H9 (cell line): Measurements from ENCODE around the gene SPRN. TPM values are rescaled to one million over a fixed set of nuclear protein-coding genes. Genes with fewer than 3 reads are reported as not detected.

Source experiments
- DNase-seq: peaks from one replicate; pipeline ENCODE4 v3.0.0-alpha.2; 2017
- H2AFZ ChIP-seq: one replicate; pipeline ENCODE4 v1.6.1; 2013; ENCODE audit warnings: mild to moderate bottlenecking, low read length, control low read depth, moderate library complexity
- H2AK5ac ChIP-seq: 2 replicates; pipeline ENCODE4 v1.6.1; 2013; ENCODE audit warnings: low read length, control low read depth, mixed read lengths; ENCODE audit not compliant: insufficient read length
- H2BK120ac ChIP-seq: one replicate; pipeline ENCODE4 v1.6.1; 2013; ENCODE audit warnings: low read depth, mild to moderate bottlenecking, low read length, control low read depth, inconsistent platforms; ENCODE audit not compliant: poor library complexity, severe bottlenecking
- H2BK12ac ChIP-seq: 2 replicates; pipeline ENCODE4 v1.6.1; 2013; ENCODE audit warnings: low read length, control low read depth, mixed read lengths, low read depth; ENCODE audit not compliant: insufficient read length
- H2BK15ac ChIP-seq: 2 replicates; pipeline ENCODE4 v1.6.1; 2013; ENCODE audit warnings: low read depth, low read length, control low read depth
- H2BK20ac ChIP-seq: one replicate; pipeline ENCODE4 v1.6.1; 2013; ENCODE audit warnings: low read depth, mild to moderate bottlenecking, low read length, control low read depth, inconsistent platforms; ENCODE audit not compliant: poor library complexity, severe bottlenecking
- H2BK5ac ChIP-seq: 2 replicates; pipeline ENCODE4 v1.6.1; 2013; ENCODE audit warnings: low read length, control low read depth, mixed read lengths; ENCODE audit not compliant: insufficient read length
- H3K14ac ChIP-seq: 2 replicates; pipeline ENCODE4 v1.6.1; 2013; ENCODE audit warnings: low read length, control low read depth; ENCODE audit not compliant: insufficient read depth
- H3K18ac ChIP-seq: 2 replicates; pipeline ENCODE4 v1.6.1; 2013; ENCODE audit warnings: low read depth, mild to moderate bottlenecking, mixed read lengths, low read length, control low read depth; ENCODE audit not compliant: insufficient read length
- H3K23ac ChIP-seq: 2 replicates; pipeline ENCODE4 v1.6.1; 2013; ENCODE audit warnings: low read length, control low read depth, mixed read lengths, low read depth; ENCODE audit not compliant: insufficient read length
- H3K23me2 ChIP-seq: 2 replicates; pipeline ENCODE4 v1.6.1; 2013; ENCODE audit warnings: low read depth, mild to moderate bottlenecking, mixed read lengths, low read length, control low read depth; ENCODE audit not compliant: insufficient read length, poor library complexity, severe bottlenecking
- H3K27ac ChIP-seq: 2 replicates; pipeline ENCODE4 v1.5.1; 2013; ENCODE audit warnings: low read length, control low read depth, mixed read lengths, low read depth; ENCODE audit not compliant: insufficient read length
- H3K27me3 ChIP-seq: 2 replicates; pipeline ENCODE4 v1.6.1; 2013; ENCODE audit warnings: low read length, control low read depth, inconsistent platforms; ENCODE audit not compliant: insufficient read depth
- H3K4ac ChIP-seq: 2 replicates; pipeline ENCODE4 v1.6.1; 2013; ENCODE audit warnings: low read depth, mild to moderate bottlenecking, control low read depth, inconsistent platforms, low read length, moderate library complexity
- H3K4me1 ChIP-seq: 2 replicates; pipeline ENCODE4 v1.6.1; 2013; ENCODE audit warnings: low read length, control low read depth, inconsistent platforms; ENCODE audit not compliant: insufficient read depth
- H3K4me2 ChIP-seq: 2 replicates; pipeline ENCODE4 v1.6.1; 2013; ENCODE audit warnings: low read length, control low read depth, mixed read lengths; ENCODE audit not compliant: insufficient read length, insufficient read depth
- H3K56ac ChIP-seq: 2 replicates; pipeline ENCODE4 v1.6.1; 2013; ENCODE audit warnings: low read depth, mild to moderate bottlenecking, mixed read lengths, low read length, control low read depth; ENCODE audit not compliant: insufficient read length
- H3K79me1 ChIP-seq: 2 replicates; pipeline ENCODE4 v1.6.1; 2013; ENCODE audit warnings: low read depth, mild to moderate bottlenecking, moderate library complexity, low read length, control low read depth, inconsistent platforms; ENCODE audit not compliant: insufficient read depth, poor library complexity, severe bottlenecking
- H3K79me2 ChIP-seq: 2 replicates; pipeline ENCODE4 v1.6.1; 2013; ENCODE audit warnings: low read length, control low read depth, inconsistent platforms; ENCODE audit not compliant: insufficient read depth
- H3K9ac ChIP-seq: 2 replicates; pipeline ENCODE4 v1.6.1; 2013; ENCODE audit warnings: low read length, control low read depth, mixed read lengths; ENCODE audit not compliant: insufficient read length; ENCODE audit errors: extremely low read depth
- H3K9me3 ChIP-seq: one replicate; pipeline ENCODE4 v1.6.1; 2013; ENCODE audit warnings: low read depth, low read length, inconsistent platforms; ENCODE audit not compliant: control insufficient read depth
- H3T11ph ChIP-seq: one replicate; pipeline ENCODE4 v1.6.1; 2013; ENCODE audit warnings: mild to moderate bottlenecking, low read length, control low read depth, inconsistent platforms
- H4K20me1 ChIP-seq: one replicate; pipeline ENCODE4 v1.6.1; 2013; ENCODE audit not compliant: control insufficient read depth, insufficient read length, insufficient read depth
- H4K5ac ChIP-seq: 2 replicates; pipeline ENCODE4 v1.6.1; 2013; ENCODE audit warnings: low read depth, mild to moderate bottlenecking, mixed read lengths, low read length, control low read depth; ENCODE audit not compliant: insufficient read length
- H4K8ac ChIP-seq: replicated peaks from 2 replicates; pipeline ENCODE4 v1.6.1; 2013; ENCODE audit warnings: low read length, control low read depth, mixed read lengths, low read depth; ENCODE audit not compliant: insufficient read length
- H4K91ac ChIP-seq: 2 replicates; pipeline ENCODE4 v1.6.1; 2013; ENCODE audit warnings: low read depth, mild to moderate bottlenecking, moderate library complexity, mixed read lengths, low read length, control low read depth; ENCODE audit not compliant: insufficient read length
- H3K27ac Mint-ChIP-seq, 3 experiments: 2 replicates in 2 of 3; 3 replicates in 1 of 3; pipeline ENCODE4 v1.8.0; 2020 to 2021; ENCODE audit warnings: mixed read lengths in 3 of 3, mild to moderate bottlenecking in 1 of 3, moderate library complexity in 1 of 3
- H3K27me3 Mint-ChIP-seq: 2 replicates; pipeline ENCODE4 v1.8.0; 2021; ENCODE audit warnings: low read depth, mild to moderate bottlenecking, moderate library complexity, mixed read lengths
- H3K36me3 Mint-ChIP-seq, 3 experiments: 2 replicates in 2 of 3; 3 replicates in 1 of 3; pipeline ENCODE4 v1.8.0; 2020 to 2021; ENCODE audit warnings: low read depth in 3 of 3, mixed read lengths in 3 of 3; ENCODE audit not compliant: insufficient read depth in 1 of 3
- H3K4me1 Mint-ChIP-seq, 2 experiments: 2 replicates each; pipeline ENCODE4 v1.8.0; 2020; ENCODE audit warnings: mixed read lengths in 2 of 2
- H3K4me3 Mint-ChIP-seq, 2 experiments: 2 replicates in 1 of 2; 3 replicates in 1 of 2; pipeline ENCODE4 v1.8.0; 2020 to 2021; ENCODE audit warnings: mild to moderate bottlenecking in 2 of 2, mixed read lengths in 2 of 2, moderate library complexity in 1 of 2
- H3K9me3 Mint-ChIP-seq, 2 experiments: 2 replicates in 1 of 2; 3 replicates in 1 of 2; pipeline ENCODE4 v1.8.0; 2020; ENCODE audit warnings: mild to moderate bottlenecking in 2 of 2, mixed read lengths in 2 of 2, moderate library complexity in 1 of 2
- WGBS: extraction: QIAGEN DNeasy Blood & Tissue Kit; methylation state at CpG from one replicate; pipeline ENCODE4 v1.1.7; 2013; ENCODE audit warnings: missing lambda C conversion rate, low lambda C conversion rate, mixed read lengths; ENCODE audit not compliant: insufficient read length; ENCODE audit errors: extremely low coverage; 5-methylcytosine and 5-hydroxymethylcytosine counted together
- total RNA-seq: library from RNA; stranded (reverse); gene quantifications from 2 replicates; pipeline ENCODE4 v1.2.1, GENCODE V29; 2021
- TF ChIP-seq, protein P1 (sequence below): fragments of 200-600 bp; sonication (generic); conservative IDR thresholded peaks from 3 replicates; pipeline ENCODE4 v1.8.0; 2021; ENCODE audit warnings: antibody characterized with exemption, mild to moderate bottlenecking

The SPRN gene
- total RNA-seq, 1 experiment from 2014 or later: 0.42 TPM

DNA sequence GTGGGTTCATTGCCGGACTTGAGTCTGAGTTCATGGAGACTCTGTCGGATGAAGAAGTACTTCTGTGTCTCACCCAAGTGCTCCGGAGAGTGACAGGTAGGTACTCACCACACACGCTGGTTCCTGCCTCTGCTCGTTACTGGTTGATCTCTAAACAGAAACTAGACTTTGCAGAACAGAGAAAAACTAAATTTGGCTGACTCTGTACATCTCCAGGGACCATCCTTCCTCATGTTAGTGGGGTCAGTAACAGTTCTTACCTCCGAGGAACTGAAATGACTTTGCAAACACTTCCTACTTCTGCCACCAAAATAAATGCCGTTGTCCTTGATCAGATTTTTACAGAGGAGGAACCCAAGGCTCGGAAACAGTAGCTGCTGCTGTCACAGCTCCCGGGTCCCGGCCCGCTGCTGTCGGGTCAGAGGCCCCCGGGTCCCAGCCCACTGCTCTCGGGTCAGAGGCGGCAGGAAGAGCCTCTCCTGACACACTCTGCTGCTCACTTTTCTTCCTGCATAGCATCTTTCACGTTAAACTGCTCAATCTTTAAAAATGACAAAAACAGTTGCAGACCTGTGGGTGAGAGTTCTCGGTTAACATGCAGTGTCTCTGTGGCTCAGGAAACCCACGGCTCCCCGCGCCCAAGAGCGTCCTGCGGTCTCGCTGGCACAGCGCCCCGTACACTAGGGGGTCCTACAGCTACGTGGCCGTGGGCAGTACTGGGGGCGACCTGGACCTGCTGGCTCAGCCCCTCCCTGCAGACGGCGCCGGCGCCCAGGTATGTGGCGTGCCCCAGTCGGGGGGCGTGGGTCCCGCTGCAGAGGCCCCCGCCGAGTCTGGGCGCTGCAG lies 35.2 kb downstream of the SPRN start:
- no peak overlapping the region for H3T11ph ChIP-seq

More for the DNA sequence above, 35.2 kb downstream of the SPRN start:
- H3K56ac ChIP-seq: no peak overlapping the region
- H2BK20ac ChIP-seq: no peak overlapping the region
- H3K27ac Mint-ChIP-seq: no peak overlapping the region
- no peak overlapping the region for H2BK120ac ChIP-seq
- no peak overlapping the region for H3K23ac ChIP-seq
- H3K27ac ChIP-seq: no peak overlapping the region
- no peaks in the 10 kb centered on the region for H3K27me3 Mint-ChIP-seq
- no peak for DNase-seq
- no peak overlapping the region for H3K4me3 Mint-ChIP-seq
- TF ChIP-seq, protein P1, sequence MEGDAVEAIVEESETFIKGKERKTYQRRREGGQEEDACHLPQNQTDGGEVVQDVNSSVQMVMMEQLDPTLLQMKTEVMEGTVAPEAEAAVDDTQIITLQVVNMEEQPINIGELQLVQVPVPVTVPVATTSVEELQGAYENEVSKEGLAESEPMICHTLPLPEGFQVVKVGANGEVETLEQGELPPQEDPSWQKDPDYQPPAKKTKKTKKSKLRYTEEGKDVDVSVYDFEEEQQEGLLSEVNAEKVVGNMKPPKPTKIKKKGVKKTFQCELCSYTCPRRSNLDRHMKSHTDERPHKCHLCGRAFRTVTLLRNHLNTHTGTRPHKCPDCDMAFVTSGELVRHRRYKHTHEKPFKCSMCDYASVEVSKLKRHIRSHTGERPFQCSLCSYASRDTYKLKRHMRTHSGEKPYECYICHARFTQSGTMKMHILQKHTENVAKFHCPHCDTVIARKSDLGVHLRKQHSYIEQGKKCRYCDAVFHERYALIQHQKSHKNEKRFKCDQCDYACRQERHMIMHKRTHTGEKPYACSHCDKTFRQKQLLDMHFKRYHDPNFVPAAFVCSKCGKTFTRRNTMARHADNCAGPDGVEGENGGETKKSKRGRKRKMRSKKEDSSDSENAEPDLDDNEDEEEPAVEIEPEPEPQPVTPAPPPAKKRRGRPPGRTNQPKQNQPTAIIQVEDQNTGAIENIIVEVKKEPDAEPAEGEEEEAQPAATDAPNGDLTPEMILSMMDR: no peak
- H3K27me3 ChIP-seq: no peaks in the 10 kb centered on the region
- H2BK15ac ChIP-seq: no peak overlapping the region
- peaks cover 4% of the 10 kb centered on the region in 2 experiments for H3K4me1 Mint-ChIP-seq
- no peaks in the 10 kb centered on the region for H3K23me2 ChIP-seq
- no CpG with 5 or more reads among the region's 39 CpGs for WGBS
- no peak overlapping the region for H2AK5ac ChIP-seq
- H3K9me3 ChIP-seq: no peaks in the 10 kb centered on the region
- H2BK12ac ChIP-seq: no peak overlapping the region
- no peak overlapping the region for H3K4ac ChIP-seq
- H4K5ac ChIP-seq: no peak overlapping the region
- no peak overlapping the region for H3K18ac ChIP-seq
- no peaks in the 10 kb centered on the region for H4K20me1 ChIP-seq
- no peak overlapping the region for H3K14ac ChIP-seq
- no peak overlapping the region for H4K8ac ChIP-seq
- H2AFZ ChIP-seq: no peak overlapping the region
- H3K36me3 Mint-ChIP-seq: peaks cover 0 to 6% (median 4%) of the 10 kb centered on the region in 3 experiments; a peak in 3 of 7 replicates
- no peaks in the 10 kb centered on the region for H3K4me1 ChIP-seq
- no peaks in the 10 kb centered on the region for H3K79me2 ChIP-seq
- no peak overlapping the region for H3K4me2 ChIP-seq
- H4K91ac ChIP-seq: no peak overlapping the region
- no peaks in the 10 kb centered on the region; a peak in 1 of 5 replicates for H3K9me3 Mint-ChIP-seq
- H3K79me1 ChIP-seq: no peaks in the 10 kb centered on the region
- no peak overlapping the region for H2BK5ac ChIP-seq
- no peak overlapping the region for H3K9ac ChIP-seq
